Measurements from ENCODE around the gene SERPINA9.
"Not testable (repeated sequence)": the region's sequence is repeated elsewhere in the genome, so short reads cannot be mapped to it uniquely, and the experiment has no call there.

The SERPINA9 gene

DNA sequence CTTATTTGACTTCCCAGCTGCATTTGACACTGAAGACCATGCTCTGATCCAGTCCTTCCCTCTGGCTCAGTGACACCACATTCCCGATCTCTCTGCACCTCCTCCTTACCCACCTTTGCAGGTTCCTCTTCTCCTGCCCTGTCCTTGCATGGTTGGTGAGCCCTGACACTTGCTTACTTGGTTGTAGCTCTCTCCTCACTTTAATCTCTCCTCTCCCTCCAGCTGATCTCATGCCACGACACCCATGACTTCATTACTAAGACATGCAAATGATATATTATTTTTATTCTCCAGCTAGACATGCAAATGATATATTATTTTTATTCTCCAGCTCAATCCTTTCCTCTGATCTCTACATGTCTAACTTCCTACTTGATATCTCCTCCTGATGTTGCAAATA, at the start of gene SERPINA9:
TSS of gene SERPINA9 (minus strand) at position 175 of the 400 bp plus-strand sequence. CDS start 6,357 bp downstream, outside the sequence.
- Histone ChIP-seq H3K36me3 (ENCODE audit: insufficient read depth, low read length) (no peaks in the 10 kb centered on the region), H3K9ac (ENCODE audit: low read depth, low read length) (no peak within 1 kb of the TSS), H3K4me1 (ENCODE audit: insufficient read depth, low read length) (peaks cover 4% of the 10 kb centered on the region; the same call in 1 of the 2 replicates), H3K9me3 (ENCODE audit: control insufficient read depth, insufficient read depth, low read length) (peaks cover 7% of the 10 kb centered on the region; the same call in 1 of the 2 replicates)

- Histone ChIP-seq H3K4me1 (ENCODE audit: insufficient read depth, low read length) (no peaks in the 10 kb centered on the region), H3K36me3 (ENCODE audit: insufficient read depth, low read length) (no peaks in the 10 kb centered on the region)
Measured at GRCh38 chr14:94524093-94524492, 48.1 kb upstream of the SERPINA9 start.

GRCh38 chr14:94523265-94523664, 47.3 kb upstream of the SERPINA9 start:
- H3K9ac ChIP-seq (ENCODE audit: low read depth, low read length) = no peak overlapping the region
- H3K4me1 ChIP-seq (ENCODE audit: insufficient read depth, low read length) = no peaks in the 10 kb centered on the region
- H3K36me3 ChIP-seq (ENCODE audit: insufficient read depth, low read length) = no peaks in the 10 kb centered on the region
- no peaks in the 10 kb centered on the region for H3K9me3 ChIP-seq (ENCODE audit: control insufficient read depth, insufficient read depth, low read length)

More at GRCh38 chr14:94524093-94524492, 48.1 kb upstream of the SERPINA9 start:
- Histone ChIP-seq H3K9me3 (ENCODE audit: control insufficient read depth, insufficient read depth, low read length) (no peaks in the 10 kb centered on the region), H3K9ac (ENCODE audit: low read depth, low read length) (no peak overlapping the region)

- peaks cover 8% of the 10 kb centered on the region; the same call in 1 of the 2 replicates for H3K4me1 ChIP-seq (ENCODE audit: insufficient read depth, low read length)
- H3K9ac ChIP-seq (ENCODE audit: low read depth, low read length) = no peak overlapping the region
- no peaks in the 10 kb centered on the region for H3K9me3 ChIP-seq (ENCODE audit: control insufficient read depth, insufficient read depth, low read length)
- no peaks in the 10 kb centered on the region for H3K36me3 ChIP-seq (ENCODE audit: insufficient read depth, low read length)
Measured at GRCh38 chr14:94522115-94522724, 46.2 kb upstream of the SERPINA9 start.

DNA sequence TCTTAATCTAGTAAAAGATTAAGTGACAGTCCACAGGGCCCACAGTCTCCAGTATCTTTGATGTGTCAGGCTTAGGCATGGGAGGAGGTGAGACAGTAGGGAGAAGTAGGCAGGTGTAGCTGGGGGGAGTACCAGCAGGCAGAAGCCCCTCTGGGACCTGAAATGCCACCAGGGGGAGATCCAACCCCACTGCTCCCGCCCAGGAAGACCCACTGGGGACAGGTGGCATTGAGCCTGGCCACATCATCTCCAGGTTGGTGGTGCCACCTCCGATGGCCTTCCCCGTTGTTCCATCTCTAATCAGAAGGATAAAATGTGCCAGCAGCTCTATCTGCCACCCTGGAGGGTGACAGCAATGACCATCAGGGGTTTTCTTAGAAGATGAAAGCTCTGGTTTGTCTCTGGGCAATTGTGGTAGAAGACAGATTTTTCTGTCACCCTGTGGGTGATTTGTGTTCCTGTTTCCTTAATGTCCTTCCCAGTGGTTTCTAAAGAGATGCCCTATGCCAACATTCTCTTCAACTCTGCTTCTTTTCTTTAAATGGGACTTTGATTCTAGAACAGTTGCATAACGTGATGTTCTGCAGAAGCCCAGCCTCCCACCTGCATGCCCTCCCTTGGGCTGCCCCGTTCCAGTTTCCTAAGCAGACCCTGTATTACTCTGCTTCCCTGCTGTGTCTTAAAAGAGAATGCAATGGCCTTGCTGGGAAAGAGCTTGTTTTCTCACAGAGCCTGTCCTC, 45.5 kb upstream of the SERPINA9 start:
- Histone ChIP-seq H3K9ac (ENCODE audit: low read depth, low read length) (no peak overlapping the region), H3K9me3 (ENCODE audit: control insufficient read depth, insufficient read depth, low read length) (no peaks in the 10 kb centered on the region), H3K36me3 (ENCODE audit: insufficient read depth, low read length) (no peaks in the 10 kb centered on the region), H3K4me1 (ENCODE audit: insufficient read depth, low read length) (peaks cover 12% of the 10 kb centered on the region; the same call in 1 of the 2 replicates)

DNA sequence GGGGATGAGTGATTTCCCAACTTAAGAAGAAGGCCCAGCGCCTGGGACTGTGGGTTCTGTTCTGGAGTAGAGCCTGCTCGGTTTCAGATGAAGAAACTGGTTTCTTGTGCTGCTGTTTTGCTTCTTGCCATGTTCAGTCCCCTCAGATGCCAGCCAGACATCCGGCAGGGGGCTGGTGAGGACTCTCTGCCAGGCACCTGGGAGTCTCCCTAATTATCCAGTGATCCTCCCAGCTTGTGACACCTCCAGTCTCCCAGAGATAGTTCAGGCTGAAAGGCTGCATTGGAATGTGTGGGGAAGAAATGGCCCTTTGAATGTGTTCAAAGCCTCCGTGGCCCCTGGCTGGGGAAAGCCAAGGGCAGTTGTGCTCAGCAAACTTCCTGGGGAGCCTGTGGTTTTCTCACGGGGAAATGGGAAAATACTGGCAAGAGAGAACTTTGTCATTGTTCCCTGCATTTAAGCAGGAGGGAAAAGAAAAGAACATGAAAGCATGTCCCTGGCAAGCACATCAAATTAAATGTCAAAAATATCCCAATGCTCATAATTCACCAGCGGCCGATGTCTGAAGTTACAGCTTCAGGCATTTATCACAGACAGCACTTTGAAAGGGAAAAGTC, 41.8 kb upstream of the SERPINA9 start:
- Histone ChIP-seq H3K9me3 (ENCODE audit: control insufficient read depth, insufficient read depth, low read length) (no peaks in the 10 kb centered on the region), H3K9ac (ENCODE audit: low read depth, low read length) (no peak overlapping the region), H3K36me3 (ENCODE audit: insufficient read depth, low read length) (no peaks in the 10 kb centered on the region), H3K4me1 (ENCODE audit: insufficient read depth, low read length) (peaks cover 12% of the 10 kb centered on the region; the same call in 1 of the 2 replicates)

GRCh38 chr14:94517248-94517640, 41.2 kb upstream of the SERPINA9 start:
- no peaks in the 10 kb centered on the region for H3K36me3 ChIP-seq (ENCODE audit: insufficient read depth, low read length)
- peaks cover 12% of the 10 kb centered on the region; the same call in 1 of the 2 replicates for H3K4me1 ChIP-seq (ENCODE audit: insufficient read depth, low read length)

GRCh38 chr14:94515856-94516255, 39.9 kb upstream of the SERPINA9 start:
- H3K9ac ChIP-seq (ENCODE audit: low read depth, low read length) = no peak overlapping the region
- H3K9me3 ChIP-seq (ENCODE audit: control insufficient read depth, insufficient read depth, low read length) = no peaks in the 10 kb centered on the region

More at GRCh38 chr14:94517248-94517640, 41.2 kb upstream of the SERPINA9 start:
- Histone ChIP-seq H3K9me3 (ENCODE audit: control insufficient read depth, insufficient read depth, low read length) (no peaks in the 10 kb centered on the region), H3K9ac (ENCODE audit: low read depth, low read length) (no peak overlapping the region)

GRCh38 chr14:94515426-94515825, 39.4 kb upstream of the SERPINA9 start:
- Histone ChIP-seq H3K9me3 (ENCODE audit: control insufficient read depth, insufficient read depth, low read length) (no peaks in the 10 kb centered on the region), H3K4me1 (ENCODE audit: insufficient read depth, low read length) (peaks cover 12% of the 10 kb centered on the region; the same call in 1 of the 2 replicates), H3K9ac (ENCODE audit: low read depth, low read length) (no peak overlapping the region), H3K36me3 (ENCODE audit: insufficient read depth, low read length) (no peaks in the 10 kb centered on the region)

More at GRCh38 chr14:94515856-94516255, 39.9 kb upstream of the SERPINA9 start:
- no peaks in the 10 kb centered on the region for H3K36me3 ChIP-seq (ENCODE audit: insufficient read depth, low read length)
- peaks cover 12% of the 10 kb centered on the region; the same call in 1 of the 2 replicates for H3K4me1 ChIP-seq (ENCODE audit: insufficient read depth, low read length)

DNA sequence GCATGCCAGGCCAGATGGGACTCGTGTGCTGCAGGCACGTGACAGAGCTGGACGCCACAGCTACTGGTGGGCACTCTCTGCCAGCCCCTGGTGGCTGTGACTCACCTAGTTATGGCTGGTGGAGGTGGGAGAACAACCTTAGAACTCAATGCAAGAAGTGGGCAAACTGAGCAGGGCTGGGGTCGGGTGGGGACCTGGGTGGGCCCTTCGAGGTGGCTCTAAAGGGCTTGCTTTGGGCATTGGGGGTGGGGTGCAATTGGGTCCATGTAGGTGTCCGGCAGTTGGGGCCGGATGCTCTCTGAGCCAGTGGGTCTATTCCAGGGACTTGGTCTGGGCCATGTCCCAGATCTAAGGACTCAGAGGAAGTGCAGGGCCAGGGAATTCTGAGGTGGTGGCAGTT, 38.4 kb upstream of the SERPINA9 start:
- Histone ChIP-seq H3K9me3 (ENCODE audit: control insufficient read depth, insufficient read depth, low read length) (no peaks in the 10 kb centered on the region), H3K4me1 (ENCODE audit: insufficient read depth, low read length) (peaks cover 12% of the 10 kb centered on the region; the same call in 1 of the 2 replicates), H3K36me3 (ENCODE audit: insufficient read depth, low read length) (no peaks in the 10 kb centered on the region), H3K9ac (ENCODE audit: low read depth, low read length) (no peak overlapping the region)

DNA sequence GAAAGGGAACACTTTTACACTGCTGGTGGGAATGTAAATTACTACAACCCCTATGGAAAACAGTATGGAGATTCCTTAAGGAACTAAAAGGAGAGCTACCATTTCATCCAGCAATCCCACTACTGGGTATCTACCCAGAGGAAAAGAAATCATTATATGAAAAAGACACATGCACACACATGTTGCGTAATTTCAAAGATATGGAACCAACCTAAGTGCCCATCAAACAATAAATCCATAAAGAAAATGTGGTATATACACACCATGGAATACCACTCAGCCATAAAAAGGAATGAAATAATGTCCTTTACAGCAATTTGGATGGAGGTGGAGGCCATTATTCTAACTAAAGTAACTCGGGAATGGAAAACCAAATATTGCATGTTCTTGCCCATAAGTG, 34.5 kb upstream of the SERPINA9 start:
- not testable (repeated sequence) for H3K9me3 ChIP-seq (ENCODE audit: control insufficient read depth, insufficient read depth, low read length); H3K9ac ChIP-seq (ENCODE audit: low read depth, low read length); H3K36me3 ChIP-seq (ENCODE audit: insufficient read depth, low read length); H3K4me1 ChIP-seq (ENCODE audit: insufficient read depth, low read length)

DNA sequence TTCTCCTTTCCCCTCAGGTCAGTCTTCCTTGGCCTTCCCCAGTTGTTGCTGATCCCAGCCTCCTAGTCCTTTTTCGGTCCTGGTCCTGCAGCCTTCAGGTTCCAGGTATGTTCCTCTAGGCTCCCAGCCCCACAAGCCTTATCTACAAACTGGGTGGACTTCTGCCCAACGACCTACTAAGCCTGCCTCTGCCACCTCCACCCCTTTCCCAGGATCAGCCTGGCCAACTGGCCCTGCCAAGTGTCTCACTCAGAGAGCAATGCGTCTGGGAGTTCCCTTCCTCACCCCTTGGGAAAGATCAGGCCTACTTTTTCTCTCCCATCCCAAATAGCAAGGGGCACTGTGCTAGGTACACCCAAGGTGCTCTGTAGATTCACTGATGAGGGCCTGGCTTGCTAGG, 33.4 kb upstream of the SERPINA9 start, which contains the start of gene SERPINA12:
TSS of gene SERPINA12 (minus strand) at position 114 of the 400 bp plus-strand sequence. CDS start 11,072 bp downstream, outside the sequence.
- no peaks in the 10 kb centered on the region for H3K36me3 ChIP-seq (ENCODE audit: insufficient read depth, low read length)
- H3K9me3 ChIP-seq (ENCODE audit: control insufficient read depth, insufficient read depth, low read length) = no peaks in the 10 kb centered on the region
- H3K9ac ChIP-seq (ENCODE audit: low read depth, low read length) = no peak within 1 kb of the TSS
- H3K4me1 ChIP-seq (ENCODE audit: insufficient read depth, low read length) = no peaks in the 10 kb centered on the region

DNA sequence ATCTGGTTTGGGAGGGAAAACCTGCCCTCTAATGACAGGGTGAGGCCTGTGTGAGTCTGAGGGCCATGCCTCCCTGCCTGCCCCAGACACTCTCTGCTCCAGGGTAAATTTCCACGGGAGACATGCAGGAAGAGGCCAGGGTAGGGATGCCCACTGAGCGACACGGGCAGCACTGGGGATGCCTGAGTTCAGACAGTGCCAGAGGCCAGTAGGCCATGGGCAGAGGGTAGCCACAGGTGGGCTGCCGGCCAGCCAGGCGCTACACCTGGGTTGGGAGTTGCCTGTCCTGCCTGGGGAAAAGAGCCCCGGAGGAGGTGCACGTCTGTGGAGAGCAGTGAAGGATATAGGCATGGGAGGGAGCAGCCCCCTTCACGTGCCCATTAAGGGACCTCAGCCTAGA, 29.6 kb upstream of the SERPINA9 start:
- Histone ChIP-seq H3K9ac (ENCODE audit: low read depth, low read length) (no peak overlapping the region), H3K4me1 (ENCODE audit: insufficient read depth, low read length) (no peaks in the 10 kb centered on the region), H3K9me3 (ENCODE audit: control insufficient read depth, insufficient read depth, low read length) (no peaks in the 10 kb centered on the region), H3K36me3 (ENCODE audit: insufficient read depth, low read length) (no peaks in the 10 kb centered on the region)

- Histone ChIP-seq H3K36me3 (ENCODE audit: insufficient read depth, low read length) (no peaks in the 10 kb centered on the region), H3K9ac (ENCODE audit: low read depth, low read length) (no peak overlapping the region), H3K9me3 (ENCODE audit: control insufficient read depth, insufficient read depth, low read length) (no peaks in the 10 kb centered on the region), H3K4me1 (ENCODE audit: insufficient read depth, low read length) (no peaks in the 10 kb centered on the region)
Measured at GRCh38 chr14:94505206-94505605, 29.2 kb upstream of the SERPINA9 start.
